Measurements from ENCODE around the gene ABCD1.
"Not testable (repeated sequence)": the region's sequence is repeated elsewhere in the genome, so short reads cannot be mapped to it uniquely, and the experiment has no call there.

Gene ABCD1

DNA sequence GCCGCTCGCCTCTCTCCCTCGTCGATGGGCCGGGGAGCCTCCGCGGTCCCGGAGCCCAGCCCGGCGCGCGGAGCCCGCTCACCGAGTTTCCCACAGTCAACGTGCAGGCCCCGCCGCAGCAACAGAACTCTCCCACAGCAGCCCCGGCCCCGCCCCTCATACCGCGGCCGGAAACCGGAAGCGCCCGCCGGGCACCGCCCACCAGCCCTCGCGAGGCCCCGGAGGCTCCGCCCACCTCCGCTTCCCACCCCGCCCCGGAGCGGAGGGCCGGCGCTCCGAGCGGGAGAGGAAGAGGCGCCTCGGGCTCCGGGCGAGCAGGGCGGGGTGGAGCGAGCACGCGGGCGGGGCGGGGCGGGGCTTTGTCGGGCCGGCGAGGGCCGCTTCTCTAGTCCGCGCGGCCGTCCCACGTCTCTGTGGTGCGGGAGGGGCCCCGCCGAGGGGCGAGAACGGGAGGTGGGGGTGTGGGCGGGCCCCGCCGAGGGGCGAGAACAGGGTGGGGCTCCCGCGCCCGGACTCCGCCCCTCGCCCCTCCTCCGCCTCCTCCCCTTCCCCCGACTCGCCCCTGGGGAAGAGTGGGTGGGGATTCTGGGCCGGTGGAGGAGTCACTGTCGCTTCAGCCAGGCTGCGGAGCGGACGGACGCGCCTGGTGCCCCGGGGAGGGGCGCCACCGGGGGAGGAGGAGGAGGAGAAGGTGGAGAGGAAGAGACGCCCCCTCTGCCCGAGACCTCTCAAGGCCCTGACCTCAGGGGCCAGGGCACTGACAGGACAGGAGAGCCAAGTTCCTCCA, at the start of gene ABCD1, which contains the start of gene BCAP31:
ABCD1 (plus strand) TSS at position 605 of the 787 bp plus-strand sequence. CDS start 411 bp downstream, outside the sequence.
BCAP31 (minus strand) TSS at position 136 of the 787 bp plus-strand sequence. CDS start 1,143 bp downstream, outside the sequence.
- DNase-seq = no peak

GRCh38 chrX:153681175-153681574, 43.5 kb upstream of the ABCD1 start:
- no peak for DNase-seq

DNA sequence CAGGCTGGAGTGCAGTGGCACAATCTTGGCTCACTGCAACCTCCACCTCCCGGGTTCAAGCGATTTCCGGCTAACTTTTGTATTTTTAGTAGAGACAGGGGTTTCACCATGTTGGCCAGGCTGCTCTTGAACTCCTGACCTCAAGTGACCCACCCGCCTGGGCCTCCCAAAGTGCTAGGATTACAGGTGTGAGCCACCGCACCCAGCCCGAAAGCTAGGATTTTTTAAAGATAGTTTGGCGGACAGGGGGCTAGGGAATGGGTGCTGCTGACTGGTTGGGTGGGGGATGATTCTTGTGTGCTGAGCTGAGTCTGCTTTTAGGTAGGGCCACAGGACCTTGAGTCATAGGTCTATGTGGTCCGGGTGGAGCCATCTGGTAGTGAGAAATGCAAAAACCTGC, 41.2 kb upstream of the ABCD1 start:
- not testable (repeated sequence) for DNase-seq

- no peak for DNase-seq
Observed at GRCh38 chrX:153684467-153685155, 40.0 kb upstream of the ABCD1 start.

- DNase-seq = no peak
Observed at GRCh38 chrX:153685156-153685536, 39.5 kb upstream of the ABCD1 start.

- no peak for DNase-seq
Observed at GRCh38 chrX:153685751-153686696, 38.6 kb upstream of the ABCD1 start.

DNA sequence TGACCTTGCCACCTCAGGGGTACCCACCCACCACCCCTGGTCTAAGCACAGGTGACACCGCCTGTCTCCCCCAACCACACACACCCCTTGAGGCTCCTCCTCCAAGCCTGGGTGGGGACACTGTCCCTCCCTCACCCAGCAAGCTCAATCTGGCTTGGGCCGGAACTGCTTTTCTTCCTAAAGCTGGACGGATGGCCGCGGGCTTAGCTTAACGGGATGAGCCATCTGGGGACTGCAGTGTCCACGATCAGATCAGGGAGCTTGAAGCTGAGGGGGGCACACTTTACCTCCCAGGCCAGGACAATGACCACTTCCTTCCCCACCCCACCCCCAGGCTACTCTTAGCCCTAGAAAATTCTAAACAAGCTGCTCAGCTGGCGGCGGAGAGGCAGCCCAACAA, 37.9 kb upstream of the ABCD1 start:
- DNase-seq = no peak

- no peak for DNase-seq
Observed at GRCh38 chrX:153687121-153688039, 37.3 kb upstream of the ABCD1 start, which contains the start of gene SLC6A8. Gene SLC6A8, plus strand, starts transcription at chrX:153687926. Its CDS starts 649 bp downstream, at chrX:153688575.

DNA sequence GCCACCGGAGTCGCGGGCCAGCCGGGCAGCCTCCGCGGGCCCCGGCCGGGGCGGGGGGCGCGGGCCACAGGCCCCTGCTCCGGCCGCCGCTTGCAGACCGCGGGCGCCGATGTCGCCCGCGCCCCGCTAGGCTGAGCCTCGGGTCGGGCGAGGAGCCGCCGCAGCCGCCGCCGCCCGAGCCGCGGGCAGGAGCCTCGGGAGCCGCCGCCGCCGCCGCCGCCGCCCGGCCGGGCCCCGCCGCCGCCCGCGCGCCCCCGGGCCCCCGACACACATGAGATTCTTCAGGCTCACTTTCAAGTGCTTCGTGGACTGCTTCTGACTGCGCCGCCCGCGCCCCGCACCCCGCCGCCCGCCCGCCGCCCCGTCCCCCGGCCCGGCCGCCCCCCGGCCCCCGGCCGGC, 36.6 kb upstream of the ABCD1 start:
- DNase-seq = no peak

- no peak for DNase-seq
Observed at GRCh38 chrX:153688506-153688905, 36.1 kb upstream of the ABCD1 start.

DNA sequence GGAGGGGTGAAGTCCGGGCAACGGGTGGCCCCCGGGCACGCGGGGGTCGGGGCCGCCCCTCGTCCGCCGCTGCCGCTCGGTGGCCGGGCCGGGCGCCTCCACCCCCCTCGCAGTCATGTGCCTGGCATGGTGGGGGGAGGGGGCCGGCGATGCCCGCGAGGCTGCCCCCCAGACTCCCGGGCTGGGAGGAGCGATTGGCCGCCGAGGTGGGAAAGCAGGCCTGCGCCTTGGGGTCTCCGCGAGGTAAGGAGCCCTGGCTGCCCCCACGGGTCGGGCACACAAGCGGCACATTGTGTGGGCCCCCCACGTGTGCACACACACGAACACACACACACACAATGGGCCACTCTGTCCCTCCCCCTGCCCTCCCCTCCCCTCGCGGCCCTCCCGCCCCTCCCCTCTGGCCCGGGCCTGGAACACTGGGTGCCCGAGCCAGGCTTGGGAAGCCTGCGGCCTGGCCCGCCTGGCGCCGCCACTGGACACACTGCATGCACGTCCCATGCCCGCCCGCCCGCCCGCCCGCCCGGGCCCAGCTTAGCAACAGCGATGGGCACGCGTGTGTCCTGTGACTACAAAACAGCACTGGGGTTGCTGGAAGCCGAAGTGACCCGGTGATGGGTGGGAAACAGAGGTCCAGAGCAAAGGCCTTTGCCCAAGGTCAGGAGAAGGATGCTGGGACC, 35.6 kb upstream of the ABCD1 start:
- no peak for DNase-seq

GRCh38 chrX:153689654-153690465, 34.8 kb upstream of the ABCD1 start:
- DNase-seq = no peak

- DNase-seq = no peak
Observed at GRCh38 chrX:153690466-153690865, 34.2 kb upstream of the ABCD1 start.

DNA sequence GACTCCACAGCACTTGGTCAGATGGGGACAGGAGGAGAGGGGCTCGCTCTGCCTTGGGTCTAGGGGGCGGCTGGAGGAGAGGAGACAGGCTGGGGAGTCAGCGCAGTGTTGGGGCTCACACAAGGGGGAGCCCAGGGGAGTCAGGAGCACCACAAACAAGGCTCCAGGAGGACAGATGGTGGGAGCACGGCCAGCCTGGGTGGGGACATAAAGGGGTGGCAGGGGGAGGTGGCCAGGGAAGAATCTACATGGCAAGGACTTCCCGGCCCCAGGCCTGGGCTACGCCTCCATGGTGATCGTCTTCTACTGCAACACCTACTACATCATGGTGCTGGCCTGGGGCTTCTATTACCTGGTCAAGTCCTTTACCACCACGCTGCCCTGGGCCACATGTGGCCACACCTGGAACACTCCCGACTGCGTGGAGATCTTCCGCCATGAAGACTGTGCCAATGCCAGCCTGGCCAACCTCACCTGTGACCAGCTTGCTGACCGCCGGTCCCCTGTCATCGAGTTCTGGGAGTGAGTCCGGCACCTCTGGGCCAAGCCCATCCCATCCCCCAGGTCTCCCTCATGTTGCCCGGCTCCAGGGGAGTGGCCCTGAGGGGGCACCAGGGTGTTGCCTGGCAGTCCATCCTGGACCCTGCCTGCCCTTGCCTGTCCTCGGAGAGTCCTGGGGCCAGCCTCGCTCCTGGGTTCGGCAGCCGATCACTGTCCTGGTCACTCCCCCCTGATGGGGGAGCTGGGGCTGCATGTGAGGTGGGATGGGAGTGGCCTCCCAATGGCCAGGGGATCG, 33.4 kb upstream of the ABCD1 start:
- not testable (repeated sequence) for DNase-seq

- DNase-seq = no peak
Observed at GRCh38 chrX:153692003-153692402, 32.7 kb upstream of the ABCD1 start.

DNA sequence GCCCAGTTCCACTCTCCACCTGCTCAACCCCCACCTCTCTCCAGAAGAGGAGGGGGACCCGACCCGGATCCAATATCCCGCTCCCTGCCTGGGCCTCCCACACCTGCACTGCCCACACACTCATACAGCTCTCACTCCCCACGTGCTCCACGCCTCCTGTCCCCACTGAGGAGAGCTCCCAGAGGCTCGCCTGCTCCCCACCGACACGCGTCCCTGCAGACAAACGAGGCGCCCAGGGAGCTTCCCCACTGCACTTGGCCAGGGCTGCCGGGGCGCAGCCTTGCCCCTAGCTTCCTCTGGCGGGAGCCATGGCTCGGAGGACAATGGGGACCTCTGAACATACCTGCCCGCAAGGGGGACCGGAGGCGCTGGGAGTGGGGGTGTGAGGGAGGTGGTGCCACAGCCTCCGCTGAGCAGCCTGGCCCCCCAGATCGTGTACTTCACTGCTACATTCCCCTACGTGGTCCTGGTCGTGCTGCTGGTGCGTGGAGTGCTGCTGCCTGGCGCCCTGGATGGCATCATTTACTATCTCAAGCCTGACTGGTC, 32.0 kb upstream of the ABCD1 start:
- DNase-seq = no peak

GRCh38 chrX:153693216-153694086, 31.2 kb upstream of the ABCD1 start:
- no peak for DNase-seq

- DNase-seq = not testable (repeated sequence)
Observed at GRCh38 chrX:153694256-153694655, 30.4 kb upstream of the ABCD1 start.
